PFSK-1 (cell line): ENCODE data around the gene SMPDL3A.

Experiments
- FOXP2 ChIP-seq: optimal IDR thresholded peaks from 2 replicates; pipeline ENCODE3; 2011; ENCODE audit warnings: borderline replicate concordance, control low read depth, inconsistent platforms; ENCODE audit not compliant: insufficient read depth; ENCODE audit errors: extremely low read length, extremely low read depth
- POLR2AphosphoS5 ChIP-seq: IDR thresholded peaks from 2 replicates; pipeline ENCODE4 v1.6.1; 2012; ENCODE audit warnings: low read depth, mild to moderate bottlenecking, control low read depth, low read length, moderate library complexity
- SIN3A ChIP-seq: IDR thresholded peaks from 2 replicates; pipeline ENCODE4 v1.6.1; 2012; ENCODE audit warnings: mild to moderate bottlenecking, low read length, moderate library complexity, borderline replicate concordance; ENCODE audit not compliant: insufficient read depth
- TAF1 ChIP-seq: IDR thresholded peaks from 2 replicates; pipeline ENCODE4 v1.6.1; 2012; ENCODE audit warnings: low read length, control low read depth, borderline replicate concordance; ENCODE audit not compliant: insufficient read depth
- TF ChIP-seq, protein P1 (sequence below), 2 experiments: IDR thresholded peaks; 2 replicates each; pipeline versions ENCODE4 v1.6.1 to v1.8.0; 2011 to 2012; ENCODE audit warnings: low read depth in 2 of 2, low read length in 2 of 2, control low read depth in 1 of 2, inconsistent platforms in 1 of 2, mild to moderate bottlenecking in 1 of 2, moderate library complexity in 1 of 2; ENCODE audit not compliant: insufficient read depth in 1 of 2

Gene SMPDL3A

DNA sequence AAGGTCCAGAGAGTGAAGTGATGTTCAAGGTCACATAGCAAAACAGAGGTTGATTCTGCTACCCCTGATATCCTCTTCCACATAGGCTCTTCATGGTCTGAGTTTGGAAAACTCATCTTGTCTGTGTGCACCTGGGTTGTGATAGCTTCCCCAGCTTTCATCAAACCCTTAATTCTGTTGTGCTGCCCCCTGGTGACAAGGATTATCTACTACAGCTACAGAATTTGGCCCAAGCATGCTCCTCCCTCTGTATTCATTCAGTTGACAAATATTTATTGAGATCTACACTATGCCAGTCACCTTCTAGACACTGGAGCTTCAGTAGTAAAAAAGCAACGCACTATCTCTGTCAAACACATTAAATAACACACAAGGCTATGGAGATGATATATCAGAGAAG is 50.4 kb downstream of the SMPDL3A start:
- no peak for TF ChIP-seq POLR2AphosphoS5
- TF ChIP-seq, protein P1, sequence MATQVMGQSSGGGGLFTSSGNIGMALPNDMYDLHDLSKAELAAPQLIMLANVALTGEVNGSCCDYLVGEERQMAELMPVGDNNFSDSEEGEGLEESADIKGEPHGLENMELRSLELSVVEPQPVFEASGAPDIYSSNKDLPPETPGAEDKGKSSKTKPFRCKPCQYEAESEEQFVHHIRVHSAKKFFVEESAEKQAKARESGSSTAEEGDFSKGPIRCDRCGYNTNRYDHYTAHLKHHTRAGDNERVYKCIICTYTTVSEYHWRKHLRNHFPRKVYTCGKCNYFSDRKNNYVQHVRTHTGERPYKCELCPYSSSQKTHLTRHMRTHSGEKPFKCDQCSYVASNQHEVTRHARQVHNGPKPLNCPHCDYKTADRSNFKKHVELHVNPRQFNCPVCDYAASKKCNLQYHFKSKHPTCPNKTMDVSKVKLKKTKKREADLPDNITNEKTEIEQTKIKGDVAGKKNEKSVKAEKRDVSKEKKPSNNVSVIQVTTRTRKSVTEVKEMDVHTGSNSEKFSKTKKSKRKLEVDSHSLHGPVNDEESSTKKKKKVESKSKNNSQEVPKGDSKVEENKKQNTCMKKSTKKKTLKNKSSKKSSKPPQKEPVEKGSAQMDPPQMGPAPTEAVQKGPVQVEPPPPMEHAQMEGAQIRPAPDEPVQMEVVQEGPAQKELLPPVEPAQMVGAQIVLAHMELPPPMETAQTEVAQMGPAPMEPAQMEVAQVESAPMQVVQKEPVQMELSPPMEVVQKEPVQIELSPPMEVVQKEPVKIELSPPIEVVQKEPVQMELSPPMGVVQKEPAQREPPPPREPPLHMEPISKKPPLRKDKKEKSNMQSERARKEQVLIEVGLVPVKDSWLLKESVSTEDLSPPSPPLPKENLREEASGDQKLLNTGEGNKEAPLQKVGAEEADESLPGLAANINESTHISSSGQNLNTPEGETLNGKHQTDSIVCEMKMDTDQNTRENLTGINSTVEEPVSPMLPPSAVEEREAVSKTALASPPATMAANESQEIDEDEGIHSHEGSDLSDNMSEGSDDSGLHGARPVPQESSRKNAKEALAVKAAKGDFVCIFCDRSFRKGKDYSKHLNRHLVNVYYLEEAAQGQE (IDR thresholded peaks at IDR 0.05; ENCODE audit: insufficient read depth in 1 of 2, low read depth in 2 of 2, low read length in 2 of 2) = no peak
- TF ChIP-seq TAF1 = no peak
- TF ChIP-seq SIN3A = no peak
- TF ChIP-seq FOXP2 = no peak

DNA sequence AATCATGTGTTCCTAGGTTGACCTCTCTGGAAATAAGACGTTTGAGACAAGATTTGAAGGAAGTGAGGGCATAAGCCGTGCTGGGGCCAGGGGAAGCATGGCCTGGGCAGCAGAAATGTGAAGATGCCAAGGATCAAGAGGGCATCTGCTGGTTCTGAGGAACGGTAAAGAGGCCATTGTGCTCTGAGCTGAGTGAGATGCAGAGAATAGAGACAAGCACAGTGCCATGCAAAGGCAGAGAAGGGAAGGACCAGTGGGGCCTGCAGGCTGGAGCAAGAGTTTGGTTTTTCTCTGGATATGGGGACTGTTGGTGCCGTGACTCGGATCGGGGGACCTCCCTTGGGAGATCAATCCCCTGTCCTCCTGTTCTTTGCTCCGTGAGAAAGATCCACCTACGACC is 50.8 kb downstream of the SMPDL3A start:
- TF ChIP-seq FOXP2 (no peak), SIN3A (no peak), POLR2AphosphoS5 (no peak), TAF1 (no peak)
- TF ChIP-seq, protein P1 (IDR thresholded peaks at IDR 0.05; ENCODE audit: insufficient read depth in 1 of 2, low read depth in 2 of 2, low read length in 2 of 2) = no peak

DNA sequence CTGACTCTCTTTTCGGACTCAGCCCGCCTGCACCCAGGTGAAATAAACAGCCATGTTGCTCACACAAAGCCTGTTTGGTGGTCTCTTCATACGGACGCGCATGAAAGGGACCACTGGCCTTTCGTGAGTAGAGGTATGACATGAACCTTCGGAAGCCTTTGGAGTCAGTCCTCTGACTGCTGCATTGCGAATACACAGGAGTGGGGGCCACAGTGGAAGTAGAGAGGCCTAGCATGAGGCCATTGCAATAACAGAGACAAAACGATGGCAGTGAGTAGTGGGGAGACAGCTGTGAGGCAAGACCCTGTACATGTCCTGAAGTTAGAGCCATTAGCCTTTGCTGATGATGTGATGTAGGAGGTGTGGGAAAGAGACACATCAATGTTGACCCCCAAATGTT is 56.4 kb downstream of the SMPDL3A start:
- TF ChIP-seq, protein P1 (IDR thresholded peaks at IDR 0.05; ENCODE audit: insufficient read depth in 1 of 2, low read depth in 2 of 2, low read length in 2 of 2) = no peak
- TF ChIP-seq SIN3A (no peak), TAF1 (no peak), POLR2AphosphoS5 (no peak), FOXP2 (no peak)

DNA sequence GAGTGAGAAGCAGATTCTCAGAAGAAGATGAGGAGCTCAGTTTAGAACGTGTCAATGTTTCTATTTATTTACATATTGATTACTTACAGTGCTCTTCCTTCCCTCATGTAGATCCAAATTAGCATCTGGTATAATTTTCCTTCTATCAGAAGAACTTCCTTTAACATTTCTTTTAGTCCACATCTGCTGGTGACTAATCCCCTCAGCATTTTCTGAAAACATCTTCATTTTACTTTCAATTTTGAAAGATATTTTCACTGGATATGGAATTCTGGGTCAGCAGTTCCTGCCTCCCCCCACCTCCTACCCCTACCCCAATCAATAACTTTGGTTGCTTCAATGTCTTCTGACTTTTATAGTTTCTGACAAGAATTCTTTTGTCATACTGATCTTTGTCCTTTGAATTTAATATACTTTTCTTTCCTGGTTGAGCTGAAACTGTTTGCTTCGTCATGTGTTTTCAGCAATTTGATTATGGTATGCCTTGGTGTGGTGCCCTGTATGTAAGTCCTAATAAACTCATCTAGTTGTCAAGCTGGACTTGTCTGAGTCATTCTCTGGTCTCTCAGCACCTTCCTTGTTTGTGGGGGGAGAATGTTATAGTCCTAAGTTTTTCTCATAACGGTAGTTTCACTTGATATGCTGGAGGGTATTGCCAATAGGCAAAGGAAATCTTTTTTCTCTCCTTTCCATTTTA is 57.0 kb downstream of the SMPDL3A start:
- TF ChIP-seq TAF1 (no peak), FOXP2 (no peak), SIN3A (no peak), POLR2AphosphoS5 (no peak)
- TF ChIP-seq, protein P1 (IDR thresholded peaks at IDR 0.05; ENCODE audit: insufficient read depth in 1 of 2, low read depth in 2 of 2, low read length in 2 of 2) = no peak
